NCI-H2196 treated with DMSO at 0.1 percent for 48 hours (cell line): ENCODE measurements around the gene KRTAP5-3.
A peak's percentile ranks its signal among the peaks of the same experiment; 100 is the strongest.
"Not testable (repeated sequence)": the region's sequence is repeated elsewhere in the genome, so short reads cannot be mapped to it uniquely, and the experiment has no call there.

Experiments used
- DNase-seq: peaks from one replicate; lab custom pipeline; 2025; ENCODE audit not compliant: unreplicated experiment; lab: John Stamatoyannopoulos, UW

Gene KRTAP5-3

GRCh38 chr11:1584661-1585370, 23.4 kb downstream of the KRTAP5-3 start, which contains the start of gene KRTAP5-1:
TSS of gene KRTAP5-1 (minus strand) at chr11:1585283. CDS start at chr11:1585249, 34 bp downstream.
- not testable (repeated sequence) for DNase-seq

DNA sequence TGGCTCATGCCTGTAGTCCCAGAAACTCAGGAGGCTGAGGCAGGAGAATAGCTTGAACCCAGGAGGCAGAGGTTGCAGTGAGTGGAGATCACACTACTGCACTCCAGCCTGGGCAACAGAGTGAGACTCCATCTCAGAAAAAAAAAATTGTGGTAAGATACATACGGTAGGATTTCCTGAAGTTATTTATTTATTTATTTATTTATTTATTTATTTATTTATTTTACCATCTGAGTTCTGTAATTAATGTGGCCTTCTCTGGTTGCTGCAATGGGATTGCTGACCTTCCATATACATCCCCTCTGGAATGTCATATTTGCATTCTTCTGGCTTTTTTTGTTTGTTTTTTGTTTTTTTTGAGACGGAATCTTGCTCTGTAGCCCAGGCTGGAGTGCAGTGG, 25.4 kb downstream of the KRTAP5-3 start:
- not testable (repeated sequence) for DNase-seq

DNA sequence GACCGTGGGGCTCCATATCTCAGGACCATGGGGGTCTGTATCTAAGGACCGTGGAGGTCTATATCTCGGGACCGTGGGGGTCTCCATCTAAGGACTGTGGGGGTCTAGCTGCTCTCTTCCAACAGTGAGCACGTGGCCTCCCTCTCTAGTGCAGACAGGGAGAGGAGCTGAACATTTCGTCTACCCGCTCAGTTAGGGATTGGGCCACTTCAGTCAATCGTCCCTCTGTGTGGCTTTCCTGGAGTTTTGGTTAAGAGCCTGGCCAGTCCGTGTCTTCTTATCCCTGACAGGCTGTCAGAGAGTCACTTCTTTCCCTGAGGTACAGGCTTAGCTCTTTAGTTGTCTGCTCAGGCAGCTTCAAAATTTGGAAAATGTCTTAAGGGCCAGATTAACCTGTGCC, 26.3 kb downstream of the KRTAP5-3 start:
- DNase-seq: no peak

- no peak for DNase-seq
Measured at GRCh38 chr11:1576825-1577224, 31.4 kb downstream of the KRTAP5-3 start.

DNA sequence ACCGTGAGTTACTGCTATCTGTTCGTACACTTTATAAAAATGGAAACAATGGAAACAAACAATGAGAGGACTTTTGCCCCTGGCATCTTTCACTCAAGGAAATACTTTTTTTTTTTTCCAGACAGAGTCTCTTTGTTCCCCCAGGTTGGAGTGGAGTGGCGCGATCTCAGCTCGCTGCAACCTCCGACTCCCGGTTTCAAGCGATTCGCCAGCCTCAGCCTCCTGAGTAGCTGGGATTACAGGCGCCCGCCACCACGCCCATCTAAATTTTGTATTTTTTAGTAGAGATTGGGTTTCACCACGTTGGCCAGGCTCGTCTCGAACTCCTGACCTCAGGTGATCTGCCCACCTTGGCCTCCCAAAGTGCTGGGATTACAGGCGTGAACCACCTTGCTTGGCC, 32.5 kb downstream of the KRTAP5-3 start:
- not testable (repeated sequence) for DNase-seq

DNA sequence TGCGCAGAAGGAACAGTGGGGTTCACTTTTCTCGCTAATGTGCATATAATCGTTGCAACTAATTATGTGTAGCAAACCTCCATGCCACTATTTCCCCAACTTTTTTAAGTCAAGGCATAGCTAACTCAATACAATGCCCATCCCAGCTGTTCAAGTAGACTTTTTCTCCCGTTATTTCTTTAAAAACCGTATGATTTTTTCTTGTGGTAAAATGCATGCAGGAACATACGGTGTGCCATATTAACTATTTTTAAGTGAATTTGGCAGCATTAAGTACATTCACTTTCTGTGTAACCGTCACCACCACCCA, 33.4 kb downstream of the KRTAP5-3 start:
- DNase-seq: no peak

DNA sequence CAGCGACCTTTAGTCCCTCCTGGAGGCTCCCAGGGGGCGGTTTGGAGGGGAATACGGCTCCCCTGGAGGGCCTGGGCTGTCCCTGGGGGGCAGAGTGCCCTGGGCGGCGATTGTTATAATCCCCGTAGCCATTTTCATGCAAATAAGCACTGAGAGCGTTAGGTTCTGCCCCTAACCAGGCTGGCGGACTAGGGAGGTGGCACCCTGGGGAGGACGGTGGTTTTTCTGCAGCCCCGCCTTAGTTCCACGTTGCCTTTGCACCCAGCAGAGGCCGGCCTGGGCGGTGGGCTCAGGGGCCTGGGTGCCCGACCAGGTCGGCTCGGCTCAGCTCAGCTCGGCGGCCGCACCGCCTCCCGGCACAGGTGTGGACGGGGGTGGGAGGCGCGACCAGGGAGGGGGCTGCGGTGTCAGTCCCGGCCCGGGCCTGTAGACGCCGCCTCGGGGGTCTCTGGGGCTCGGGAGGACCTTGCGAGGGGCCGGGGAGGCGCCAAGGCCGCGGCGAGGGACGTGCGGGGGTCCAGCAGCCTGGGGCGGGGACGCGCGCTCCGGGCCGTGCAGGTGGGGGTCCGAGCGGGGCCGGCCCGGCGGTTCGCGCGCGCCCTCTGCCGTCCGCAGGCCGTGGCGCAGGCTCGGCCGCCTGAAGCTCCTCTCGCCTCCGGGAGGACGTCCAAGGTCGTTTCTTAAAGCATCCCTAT, 33.9 kb downstream of the KRTAP5-3 start:
- peak; percentile 12 for DNase-seq

- DNase-seq: peak; percentile 90
Measured at GRCh38 chr11:1573903-1574237, 34.4 kb downstream of the KRTAP5-3 start.

GRCh38 chr11:1573077-1573902, 35.0 kb downstream of the KRTAP5-3 start:
- peak; percentile 51 for DNase-seq

DNA sequence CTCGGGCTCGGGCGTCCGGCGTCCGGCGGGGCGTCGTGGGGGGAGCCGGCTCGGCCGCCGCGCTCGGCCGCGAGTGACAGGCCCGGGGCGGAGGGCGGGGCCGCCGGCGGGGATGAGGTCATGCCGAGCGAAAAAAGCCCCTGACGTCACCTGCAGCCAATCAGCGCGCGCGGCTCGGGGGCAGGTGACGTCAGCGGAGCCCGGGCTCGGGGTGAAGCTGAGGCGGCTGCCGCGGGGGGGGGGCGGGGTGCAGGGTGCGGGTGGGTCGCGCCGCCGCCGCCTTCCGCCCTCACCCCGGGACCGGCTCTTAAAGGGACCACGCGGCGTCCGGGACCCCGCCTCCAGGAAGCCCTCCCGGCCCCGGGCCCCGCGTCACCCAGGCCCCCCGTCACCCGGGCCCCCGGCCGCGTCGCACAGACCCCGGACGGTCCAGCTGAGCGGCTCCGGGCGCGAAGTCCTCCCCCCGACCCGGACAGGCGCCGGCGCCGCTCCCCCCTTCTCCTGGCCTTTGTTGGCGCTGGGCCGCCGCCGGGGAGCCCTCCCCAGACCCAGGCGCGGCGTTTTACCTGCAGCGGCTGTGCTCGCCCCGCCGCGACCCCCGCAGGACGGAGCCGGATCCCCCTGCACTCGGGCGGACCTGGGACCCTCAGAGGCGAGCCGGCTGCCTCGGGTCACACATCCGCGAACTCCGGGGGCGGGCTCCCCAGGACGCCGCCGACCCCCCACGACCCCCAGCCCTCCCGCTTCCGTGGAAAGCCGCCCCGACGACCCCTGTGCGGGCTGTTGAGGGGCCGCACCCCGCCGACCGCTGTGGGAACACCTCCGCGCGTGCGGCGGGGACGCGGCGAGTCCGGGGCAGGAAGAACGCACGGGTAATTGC, 35.8 kb downstream of the KRTAP5-3 start, which contains the start of gene DUSP8:
DUSP8 (minus strand) TSS at position 75 of the 880 bp plus-strand sequence. CDS start 6,445 bp downstream, outside the sequence.
- peak; percentile 85 for DNase-seq

- no peak for DNase-seq
Measured at GRCh38 chr11:1571760-1572196, 36.5 kb downstream of the KRTAP5-3 start.

DNA sequence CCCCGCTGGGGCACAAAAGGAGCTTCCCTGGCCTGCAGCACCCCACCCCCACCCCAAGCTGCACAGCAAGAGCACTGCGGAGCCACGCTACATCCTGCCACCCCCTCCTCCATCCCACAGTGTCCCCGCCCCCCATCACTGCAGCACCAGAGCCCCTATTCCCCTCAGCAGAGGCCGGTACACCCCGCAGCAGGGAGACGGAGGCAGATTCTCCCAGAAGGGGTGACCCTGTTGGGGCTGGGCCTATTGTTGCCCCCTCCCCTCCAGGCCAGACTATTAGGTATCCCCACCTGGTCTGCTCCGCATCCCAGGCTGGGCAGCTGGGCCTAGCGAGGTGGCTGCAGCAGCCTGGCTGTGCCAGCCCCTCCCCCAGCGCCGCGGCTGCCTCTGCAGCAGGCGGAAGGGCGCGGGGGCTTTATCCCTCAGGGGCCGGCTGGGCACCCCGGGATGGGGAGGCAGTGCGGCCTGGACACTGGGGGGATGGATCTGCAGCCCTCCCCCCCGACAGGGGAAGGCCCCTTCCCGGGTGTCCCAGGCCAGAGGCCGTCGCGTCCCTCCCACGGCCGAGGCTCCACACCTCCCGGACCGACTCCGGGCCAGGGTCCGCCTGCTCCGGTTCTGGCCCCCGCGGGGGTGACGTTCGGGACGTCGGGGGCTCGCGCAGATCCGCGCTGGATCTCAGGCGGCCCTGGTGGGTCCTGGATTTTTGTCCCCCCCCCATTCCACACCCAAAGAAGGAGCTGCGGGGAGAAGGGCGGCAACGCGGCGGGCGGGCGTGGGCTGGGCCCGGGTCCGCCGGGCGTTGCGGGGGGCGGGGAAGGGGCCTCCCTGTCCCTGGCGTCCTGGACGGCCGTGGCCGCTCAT, 37.1 kb downstream of the KRTAP5-3 start:
- DNase-seq: no peak

DNA sequence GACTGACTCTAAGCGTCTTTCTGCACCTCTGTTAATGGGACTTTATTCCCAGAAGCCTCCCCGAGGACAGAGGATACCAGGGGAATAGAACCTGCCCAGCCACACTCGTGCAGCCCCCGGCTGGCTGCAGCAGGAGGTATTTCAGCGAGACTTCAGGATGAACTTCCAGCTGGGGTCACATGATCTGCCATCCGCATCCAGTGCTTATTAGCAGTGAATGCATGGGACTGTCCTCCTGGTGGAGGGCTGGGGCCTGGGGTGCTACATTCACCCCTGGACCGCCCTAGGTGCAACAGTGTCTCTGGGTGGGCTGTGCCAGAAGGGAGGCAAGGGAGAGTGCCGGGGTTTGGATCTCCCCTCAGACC, 37.8 kb downstream of the KRTAP5-3 start:
- no peak for DNase-seq

GRCh38 chr11:1570001-1570453, 38.2 kb downstream of the KRTAP5-3 start:
- DNase-seq: no peak

DNA sequence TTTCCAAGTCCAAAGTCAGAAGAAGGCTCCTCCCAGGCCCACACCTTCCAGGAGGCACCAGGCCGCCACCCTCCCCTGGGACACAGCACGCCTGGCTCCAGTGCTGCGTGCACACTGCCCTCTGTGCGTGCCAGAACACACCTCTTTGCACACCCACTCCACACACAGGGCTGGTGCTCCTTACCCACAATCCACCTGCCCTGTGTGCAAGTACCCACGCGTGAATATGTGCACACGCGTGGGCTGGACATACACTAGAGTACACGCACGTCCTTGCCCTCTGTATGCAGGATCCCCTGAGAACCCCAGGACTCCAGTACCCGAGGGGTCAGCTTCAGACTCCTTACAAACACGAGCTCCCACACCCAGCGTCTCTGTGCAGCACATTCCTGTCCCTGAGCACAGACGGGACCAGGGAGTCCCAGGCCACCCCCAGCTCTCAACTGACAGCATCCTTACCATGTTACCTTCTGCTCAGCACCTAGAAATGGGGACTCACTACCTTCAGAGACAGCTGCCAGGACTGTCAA, 38.9 kb downstream of the KRTAP5-3 start:
- DNase-seq: no peak

- DNase-seq: no peak
Measured at GRCh38 chr11:1568441-1568911, 39.8 kb downstream of the KRTAP5-3 start.

DNA sequence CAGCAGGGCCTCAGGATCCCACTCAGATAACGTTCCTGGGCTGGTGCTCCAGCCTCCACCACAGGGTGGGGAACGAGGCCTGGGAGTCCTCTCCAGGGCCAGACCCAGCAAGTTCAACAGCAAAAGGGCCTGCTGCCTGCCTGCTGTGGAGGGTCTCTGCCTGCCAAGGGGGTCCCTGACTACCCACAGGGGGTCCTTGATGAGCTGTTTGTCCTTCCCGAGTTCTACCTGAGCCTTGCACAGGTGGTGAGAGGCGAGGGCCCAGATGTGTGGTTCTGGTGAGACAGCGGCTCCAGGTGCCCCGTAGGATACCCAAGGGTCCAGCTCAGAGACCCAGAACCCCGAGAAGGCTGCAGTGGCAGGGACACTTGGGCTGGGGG, 40.6 kb downstream of the KRTAP5-3 start:
- no peak for DNase-seq

- DNase-seq: no peak
Measured at GRCh38 chr11:1567052-1567720, 41.1 kb downstream of the KRTAP5-3 start.
